ENCODE measurements around the gene ZNF100. TPM values are rescaled to one million over a fixed set of nuclear protein-coding genes. Genes with fewer than 3 reads are reported as not detected.

ZNF100 gene
- total and polyA plus RNA-seq, 2 of the 4 experiments (the other 2 are of a cell fraction) = 2.2 to 5.9 TPM

DNA sequence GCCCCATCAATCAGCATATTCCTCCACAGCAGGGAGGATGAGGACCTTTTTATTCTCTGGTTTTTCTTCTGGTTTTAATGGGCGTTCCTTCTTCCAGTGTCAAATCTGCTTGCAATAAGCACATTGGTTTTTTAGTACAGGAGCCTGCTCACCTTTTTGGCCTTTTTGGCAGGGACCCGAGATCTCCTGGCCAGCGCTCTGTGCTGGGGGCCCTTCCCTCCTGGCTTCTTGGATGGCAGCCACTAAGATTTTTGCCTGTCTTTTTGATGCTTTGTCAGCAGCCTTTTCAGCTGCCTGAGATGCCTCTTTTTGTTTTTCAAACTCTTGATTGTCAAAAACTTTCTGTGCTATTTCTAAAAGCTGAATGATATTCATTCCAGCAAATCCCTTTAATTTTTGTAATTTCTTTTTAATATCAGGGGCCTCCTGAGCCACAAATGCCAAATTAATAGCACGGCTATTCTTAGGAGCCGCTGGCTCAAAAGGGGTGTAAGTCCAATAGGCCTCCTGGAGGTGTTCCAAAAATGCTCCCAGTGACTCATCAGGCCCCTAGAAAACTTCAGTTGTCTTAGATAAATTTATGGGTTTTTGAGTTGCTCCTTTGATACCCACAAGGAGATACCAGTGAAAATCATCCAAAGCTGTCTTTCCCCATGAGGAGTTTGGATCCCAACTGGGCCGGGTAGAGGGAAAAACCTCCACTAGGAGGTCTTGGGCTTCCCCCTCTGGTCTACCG, 73.0 kb downstream of the ZNF100 start:
- ChIA-PET POLR2A (ENCODE audit: unreplicated experiment) (no interaction called here), CTCF (interaction anchor here (0.6 kb wide), 2 partner anchors 130 to 1089 kb away, joined by 3 to 6 read pairs; no protein-coding TSS in a partner anchor)
- Histone ChIP-seq H2BK120ac (ENCODE audit: low read depth, low read length) (no peak overlapping the region), H2BK5ac (ENCODE audit: low read depth, low read length, poor library complexity, severe bottlenecking) (no peak overlapping the region), H3K79me1 (ENCODE audit: low read depth in 1 of 2, low read length in 2 of 2) (no peaks in the 10 kb centered on the region), H3K27ac (ENCODE audit: insufficient read depth, low read length) (no peak overlapping the region), H3K27me3 (ENCODE audit: control insufficient read depth, insufficient read depth, low read length) (no peaks in the 10 kb centered on the region), H3K4ac (ENCODE audit: low read depth, low read length) (no peak overlapping the region), H4K91ac (ENCODE audit: insufficient read depth, low read depth, low read length) (no peak overlapping the region), H3K14ac (replicated peaks; ENCODE audit: low read depth, low read length) (no peak overlapping the region), H3K9ac (ENCODE audit: low read depth, low read length) (no peak overlapping the region), H2AFZ (replicated peaks; ENCODE audit: low read length, poor library complexity) (no peak overlapping the region), H4K20me1 (ENCODE audit: insufficient read depth, low read length) (no peaks in the 10 kb centered on the region), H4K8ac (ENCODE audit: low read depth in 2 of 2, low read length in 2 of 2) (no peak overlapping the region), H3K4me3 (ENCODE audit: insufficient read depth, low read depth, low read length) (no peak overlapping the region), H3K23ac (ENCODE audit: low read depth, low read length) (no peak overlapping the region), H2BK15ac (ENCODE audit: low read depth, low read length) (no peak overlapping the region), H2BK20ac (ENCODE audit: low read depth, low read length) (no peak overlapping the region), H3K4me2 (ENCODE audit: low read depth, low read length) (no peak overlapping the region), H2AK9ac (replicated peaks; ENCODE audit: low read depth, low read length, poor library complexity) (no peak overlapping the region), H3K18ac (ENCODE audit: low read depth, low read length) (no peak overlapping the region), H2AK5ac (ENCODE audit: low read depth, low read length) (no peak overlapping the region), H3K9me1 (ENCODE audit: insufficient read depth, low read length) (no peaks in the 10 kb centered on the region), H3K56ac (ENCODE audit: extremely low read depth, insufficient read depth, low read length) (no peak overlapping the region), H3K9me3 (ENCODE audit: control insufficient read depth, insufficient read depth, low read length) (peaks cover 22% of the 10 kb centered on the region), H4K5ac (ENCODE audit: low read depth, low read length) (no peak overlapping the region), H3K36me3 (ENCODE audit: control insufficient read depth, insufficient read depth, low read length) (no peaks in the 10 kb centered on the region), H3K4me1 (ENCODE audit: control insufficient read depth, insufficient read depth, low read length) (no peaks in the 10 kb centered on the region)
- dilution Hi-C loops (cut with HindIII; ENCODE audit: low sequenced_read_pairs, unreplicated experiment) = no loop called here
- no peak for ATAC-seq (ENCODE audit: low read depth)
- intact Hi-C loops (cut with micrococcal nuclease) = no loop called here
- no peak for TF ChIP-seq MXI1 (IDR thresholded peaks at IDR 0.05; ENCODE audit: borderline replicate concordance, low read depth, low read length)
- TF ChIP-seq MAZ (IDR thresholded peaks at IDR 0.05; ENCODE audit: borderline replicate concordance, low read depth, low read length) = no peak
- TF ChIP-seq, protein P1, sequence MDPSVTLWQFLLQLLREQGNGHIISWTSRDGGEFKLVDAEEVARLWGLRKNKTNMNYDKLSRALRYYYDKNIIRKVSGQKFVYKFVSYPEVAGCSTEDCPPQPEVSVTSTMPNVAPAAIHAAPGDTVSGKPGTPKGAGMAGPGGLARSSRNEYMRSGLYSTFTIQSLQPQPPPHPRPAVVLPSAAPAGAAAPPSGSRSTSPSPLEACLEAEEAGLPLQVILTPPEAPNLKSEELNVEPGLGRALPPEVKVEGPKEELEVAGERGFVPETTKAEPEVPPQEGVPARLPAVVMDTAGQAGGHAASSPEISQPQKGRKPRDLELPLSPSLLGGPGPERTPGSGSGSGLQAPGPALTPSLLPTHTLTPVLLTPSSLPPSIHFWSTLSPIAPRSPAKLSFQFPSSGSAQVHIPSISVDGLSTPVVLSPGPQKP (IDR thresholded peaks at IDR 0.05; ENCODE audit: borderline replicate concordance, low read depth, low read length) = no peak
- no peak for TF ChIP-seq SMC3 (IDR thresholded peaks at IDR 0.05; ENCODE audit: low read depth, low read length)
- TF ChIP-seq CHD1 (IDR thresholded peaks at IDR 0.05; ENCODE audit: low read depth, low read length) = no peak
- no peak for TF ChIP-seq CEBPB (IDR thresholded peaks at IDR 0.05; ENCODE audit: low read depth, low read length)
- DNase-seq = no peak
- WGBS, 2 experiments (ENCODE audit: extremely low coverage in 2 of 2, insufficient read length in 1 of 2) = 49% methylated on average over 3 of the region's 7 CpGs; no CpG with 5 or more reads in 1 of the 2 experiments
- BruUV-seq (replicated peaks) = no TSS peak
- in situ Hi-C loops (cut with MboI; ENCODE audit: low sequenced_read_pairs) = no loop called here
